HG02981 (cell line): ENCODE data around the gene FAF1.

Source experiments
- ATAC-seq: cut with Tn5 transposase; IDR thresholded peaks from one replicate; pipeline ENCODE4 v1.9.1; 2021; ENCODE audit warnings: mild to moderate bottlenecking, moderate library complexity; ENCODE audit not compliant: unreplicated experiment

Gene FAF1

GRCh38 chr1:50450861-50451653, 509.0 kb downstream of the FAF1 start:
- no peak for ATAC-seq

- no peak for ATAC-seq
Measured at GRCh38 chr1:50447961-50448360, 512.1 kb downstream of the FAF1 start.

- no peak for ATAC-seq
Measured at GRCh38 chr1:50441183-50441582, 518.9 kb downstream of the FAF1 start.

GRCh38 chr1:50438945-50439344, 521.1 kb downstream of the FAF1 start:
- ATAC-seq, result no peak

- ATAC-seq, result no peak
Measured at GRCh38 chr1:50436489-50436888, 523.6 kb downstream of the FAF1 start.

- ATAC-seq, result no peak
Measured at GRCh38 chr1:50430010-50430405, 530.1 kb downstream of the FAF1 start.

- ATAC-seq, result no peak
Measured at GRCh38 chr1:50427818-50428779, 532.0 kb downstream of the FAF1 start.

- no peak for ATAC-seq
Measured at GRCh38 chr1:50427086-50427817, 532.8 kb downstream of the FAF1 start.

GRCh38 chr1:50426702-50427085, 533.4 kb downstream of the FAF1 start:
- no peak for ATAC-seq

GRCh38 chr1:50426108-50426700, 533.9 kb downstream of the FAF1 start:
- no peak for ATAC-seq

- ATAC-seq, result no peak
Measured at GRCh38 chr1:50425376-50426107, 534.5 kb downstream of the FAF1 start.

- ATAC-seq, result no peak
Measured at GRCh38 chr1:50424884-50425375, 535.1 kb downstream of the FAF1 start.

- no peak for ATAC-seq
Measured at GRCh38 chr1:50424045-50424883, 535.8 kb downstream of the FAF1 start.

GRCh38 chr1:50423670-50424000, 536.4 kb downstream of the FAF1 start:
- ATAC-seq, result no peak

- no peak for ATAC-seq
Measured at GRCh38 chr1:50422946-50423669, 537.0 kb downstream of the FAF1 start, which contains the start of gene DMRTA2. Gene DMRTA2, minus strand, starts transcription at chr1:50423443. Its CDS starts 1,907 bp downstream, at chr1:50421536.

GRCh38 chr1:50422675-50422945, 537.5 kb downstream of the FAF1 start:
- ATAC-seq, result no peak

- ATAC-seq, result no peak
Measured at GRCh38 chr1:50421768-50422674, 538.0 kb downstream of the FAF1 start.

- ATAC-seq, result no peak
Measured at GRCh38 chr1:50421366-50421748, 538.7 kb downstream of the FAF1 start.
